DOHH2 (cell line): ENCODE measurements around the gene CPAMD8.

Experiments used
- CTCF ChIP-seq: fragments of 200-600 bp; sonication (generic); IDR thresholded peaks from one replicate; pipeline ENCODE4 v1.5.1; 2014; ENCODE audit warnings: antibody characterized with exemption, mild to moderate bottlenecking, low read depth, low read length; ENCODE audit not compliant: poor library complexity, severe bottlenecking
- EZH2phosphoT487 ChIP-seq: fragments of 200-600 bp; sonication (generic); IDR thresholded peaks from 2 replicates; pipeline ENCODE4 v1.6.1; 2017; ENCODE audit warnings: borderline replicate concordance, mild to moderate bottlenecking, antibody characterized with exemption, low read length, moderate library complexity, mixed read lengths

GRCh38 chr19:16896146-16897028 is 130.2 kb downstream of the CPAMD8 start:
- TF ChIP-seq EZH2phosphoT487 (no peak), CTCF (no peak)
